ENCODE measurements around the gene ERP44. TPM values are rescaled to one million over a fixed set of nuclear protein-coding genes. Genes with fewer than 3 reads are reported as not detected.

The ERP44 gene
- 17.3 and 25.5 TPM in 2 replicates for total RNA-seq

DNA sequence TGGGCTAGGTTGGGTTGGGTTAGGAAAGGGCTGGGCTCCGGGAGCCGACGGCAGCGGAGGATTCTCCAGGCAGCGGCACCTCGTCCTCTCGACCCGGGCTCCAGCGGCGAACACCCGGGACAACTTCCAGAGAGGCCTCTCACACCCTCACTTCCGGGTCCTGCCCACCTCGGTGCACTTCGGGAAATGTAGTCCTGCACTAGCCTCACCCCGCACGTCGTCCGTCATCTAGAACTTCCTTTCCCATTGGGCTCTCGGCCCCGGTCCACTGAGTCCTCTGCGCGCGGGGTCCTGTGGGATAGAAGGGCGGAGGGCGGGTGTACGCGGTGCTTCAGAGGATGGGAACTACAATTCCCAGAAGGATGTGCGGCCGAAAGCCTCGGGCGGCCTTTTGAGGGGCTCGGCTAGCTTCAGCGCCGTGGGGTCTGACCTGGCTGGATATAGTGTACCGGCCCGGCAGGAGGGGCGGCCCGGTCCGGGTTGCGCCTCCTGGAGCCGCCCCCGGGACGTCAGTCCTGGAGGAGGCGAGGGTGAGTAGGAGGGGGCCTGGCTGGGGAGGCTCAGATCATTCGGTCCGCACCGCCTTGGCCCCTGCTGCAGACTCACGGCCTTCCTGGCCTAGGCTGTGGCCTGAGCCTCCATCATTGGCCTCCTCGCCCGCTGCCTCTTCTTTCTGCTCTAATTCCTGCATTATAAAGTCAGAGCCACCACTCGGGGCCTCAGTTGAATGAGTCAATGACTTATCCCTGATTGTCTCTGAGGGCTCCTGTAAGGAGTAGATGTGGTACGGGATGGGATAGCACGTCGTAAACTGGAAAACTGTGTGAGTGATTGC, at the start of gene ERP44, which contains the start of gene INVS:
Gene ERP44, minus strand, starts transcription at position 114 of the 835 bp plus-strand sequence. CDS start 160 bp downstream, outside the sequence.
Gene INVS, plus strand, starts transcription at position 357 of the 835 bp plus-strand sequence. CDS start 5,279 bp downstream, outside the sequence.

Other genes starting within 250 kb of the ERP44 start
- 7.8 and 12.8 TPM in 2 replicates for gene STX17, start 192.3 kb downstream of the ERP44 start, total RNA-seq
- gene INVS, start 243 bp upstream of the ERP44 start, total RNA-seq = 18.5 and 19.1 TPM in 2 replicates

Measured in hair follicular keratinocyte (primary cell).